Cardiac muscle cell (in vitro differentiated cells and primary cell): ENCODE data around the gene GINS1. TPM values are rescaled to one million over a fixed set of nuclear protein-coding genes. Genes with fewer than 3 reads are reported as not detected.

ENCODE experiments used
- DNase-seq, 2 donors: peaks; one replicate each; pipeline versions ENCODE4 v3.0.0 to v3.0.0-alpha.2; 2010 to 2017; ENCODE audit warnings: low read depth in 1 of 2, low spot score in 1 of 2
- H3K27ac ChIP-seq: fragments of 200-600 bp; sonication (generic); 2 replicates; pipeline ENCODE4 v1.5.1; 2016
- H3K27me3 ChIP-seq: fragments of 200-600 bp; sonication (generic); 2 replicates; pipeline ENCODE4 v1.6.0; 2016; ENCODE audit warnings: control low read depth
- H3K36me3 ChIP-seq: fragments of 200-600 bp; sonication (generic); 2 replicates; pipeline ENCODE4 v1.5.1; 2016; ENCODE audit warnings: control low read depth
- H3K4me1 ChIP-seq: fragments of 200-600 bp; sonication (generic); 2 replicates; pipeline ENCODE4 v1.8.1; 2017; ENCODE audit warnings: low read depth, mild to moderate bottlenecking, mixed run types
- H3K4me3 ChIP-seq: fragments of 200-600 bp; sonication (generic); 2 replicates; pipeline ENCODE4 v1.5.1; 2016; ENCODE audit warnings: mild to moderate bottlenecking
- H3K9me3 ChIP-seq: fragments of 200-600 bp; sonication (generic); 2 replicates; pipeline ENCODE4 v1.5.1; 2017; ENCODE audit warnings: low read depth, mild to moderate bottlenecking, control low read depth
- polyA plus RNA-seq: library from polyadenylated mRNA; unstranded; fragments of >200 nt; fragmentation: Nextera tagmentation; extraction: Ambion mirVana; gene quantifications from 2 replicates; pipeline ENCODE4 v1.2.1, GENCODE V29; 2016
- total RNA-seq: library from RNA; depleted of rRNA; stranded (reverse); fragments of >200 nt; gene quantifications from 2 replicates; pipeline ENCODE4 v1.2.3, GENCODE V29; 2016
- TF ChIP-seq, protein P1 (sequence below): IDR thresholded peaks from 2 replicates; pipeline ENCODE4 v1.5.1; 2012; ENCODE audit warnings: low read depth, mild to moderate bottlenecking, low read length

GINS1 gene
- total and polyA plus RNA-seq, 2 experiments from 2014 or later: 9.6 to 10.5 TPM

DNA sequence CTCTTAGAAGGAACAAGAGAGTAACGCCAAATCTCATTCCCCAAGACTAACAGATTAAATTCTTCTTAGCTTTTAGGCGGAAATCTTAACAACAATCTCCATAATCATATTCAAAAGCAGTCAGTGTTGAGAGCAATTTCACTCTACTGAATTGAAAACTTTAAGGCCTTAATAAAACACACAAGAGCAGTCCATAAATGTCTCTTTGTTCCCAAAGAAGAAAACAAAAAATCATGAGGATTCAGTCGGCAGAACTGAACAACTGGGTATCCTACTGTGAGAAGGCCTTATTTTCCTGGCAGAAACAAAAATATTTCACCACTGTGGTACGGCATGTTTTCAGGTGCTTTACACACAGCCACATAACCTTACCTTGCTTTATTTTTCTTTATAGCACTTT is 31.2 kb upstream of the GINS1 start:
- TF ChIP-seq, protein P1, sequence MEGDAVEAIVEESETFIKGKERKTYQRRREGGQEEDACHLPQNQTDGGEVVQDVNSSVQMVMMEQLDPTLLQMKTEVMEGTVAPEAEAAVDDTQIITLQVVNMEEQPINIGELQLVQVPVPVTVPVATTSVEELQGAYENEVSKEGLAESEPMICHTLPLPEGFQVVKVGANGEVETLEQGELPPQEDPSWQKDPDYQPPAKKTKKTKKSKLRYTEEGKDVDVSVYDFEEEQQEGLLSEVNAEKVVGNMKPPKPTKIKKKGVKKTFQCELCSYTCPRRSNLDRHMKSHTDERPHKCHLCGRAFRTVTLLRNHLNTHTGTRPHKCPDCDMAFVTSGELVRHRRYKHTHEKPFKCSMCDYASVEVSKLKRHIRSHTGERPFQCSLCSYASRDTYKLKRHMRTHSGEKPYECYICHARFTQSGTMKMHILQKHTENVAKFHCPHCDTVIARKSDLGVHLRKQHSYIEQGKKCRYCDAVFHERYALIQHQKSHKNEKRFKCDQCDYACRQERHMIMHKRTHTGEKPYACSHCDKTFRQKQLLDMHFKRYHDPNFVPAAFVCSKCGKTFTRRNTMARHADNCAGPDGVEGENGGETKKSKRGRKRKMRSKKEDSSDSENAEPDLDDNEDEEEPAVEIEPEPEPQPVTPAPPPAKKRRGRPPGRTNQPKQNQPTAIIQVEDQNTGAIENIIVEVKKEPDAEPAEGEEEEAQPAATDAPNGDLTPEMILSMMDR: no peak
- H3K4me3 ChIP-seq: no peak overlapping the region

DNA sequence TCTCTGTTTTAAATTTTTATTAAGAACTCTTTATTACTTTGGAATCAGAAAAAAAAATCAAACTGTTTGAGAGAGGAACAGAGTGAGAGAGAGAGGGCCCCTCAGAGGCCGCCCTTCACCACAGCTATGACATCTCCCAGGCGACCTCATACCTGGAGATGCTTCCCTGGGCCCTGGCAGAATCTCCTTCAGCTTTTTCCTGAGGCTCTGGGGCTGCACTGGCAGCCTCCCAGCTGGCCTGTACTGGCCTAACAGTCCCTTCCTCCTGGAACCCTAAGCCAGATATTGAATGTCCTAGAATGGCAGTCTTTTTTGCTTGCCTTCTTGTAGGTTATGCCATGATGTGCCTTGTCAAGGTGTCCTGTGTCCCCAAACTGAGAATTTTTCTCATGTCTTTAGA is 30.6 kb upstream of the GINS1 start:
- H3K36me3 ChIP-seq: no peaks in the 10 kb centered on the region
- H3K27me3 ChIP-seq: no peaks in the 10 kb centered on the region
- H3K4me1 ChIP-seq: peaks cover 16% of the 10 kb centered on the region
- no peak overlapping the region for H3K4me3 ChIP-seq
- TF ChIP-seq, protein P1: no peak
- H3K27ac ChIP-seq: no peak overlapping the region
- DNase-seq: no peak
- H3K9me3 ChIP-seq: no peaks in the 10 kb centered on the region

More for the DNA sequence above, 31.2 kb upstream of the GINS1 start:
- Histone ChIP-seq H3K36me3 (no peaks in the 10 kb centered on the region), H3K9me3 (no peaks in the 10 kb centered on the region), H3K27ac (no peak overlapping the region), H3K27me3 (no peaks in the 10 kb centered on the region), H3K4me1 (peaks cover 13% of the 10 kb centered on the region)
- DNase-seq: no peak

DNA sequence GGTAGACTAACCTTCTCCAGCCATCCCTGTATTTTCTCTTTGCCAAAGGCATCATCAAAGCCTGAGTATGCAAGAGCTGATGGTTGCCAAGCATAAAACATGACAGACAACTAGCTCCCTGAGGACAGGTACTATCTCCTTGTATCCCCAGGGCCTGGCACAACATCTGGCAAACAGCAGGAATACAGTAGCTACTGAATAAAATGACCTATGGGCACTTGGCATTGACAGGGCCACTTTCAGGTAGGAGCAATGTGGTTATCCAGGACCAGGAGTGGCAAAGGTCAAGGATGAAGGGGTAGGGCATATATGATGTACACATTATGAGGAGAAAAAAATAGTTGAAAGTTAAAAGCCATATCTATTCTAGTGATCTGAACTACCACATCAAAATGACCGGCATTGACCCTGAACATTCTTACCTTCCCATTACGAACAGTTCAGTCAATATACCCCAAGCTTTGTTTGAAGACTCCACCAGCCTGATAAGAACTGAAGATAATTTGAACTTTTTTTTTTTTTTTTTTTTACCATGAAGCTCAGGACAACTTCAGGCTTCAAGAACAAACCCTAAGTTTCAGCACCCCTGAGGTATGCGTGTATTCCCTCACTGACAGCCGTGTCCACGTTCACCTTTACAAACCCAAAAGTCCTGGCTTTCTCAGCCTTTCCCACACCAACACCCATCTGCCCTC is 29.1 kb upstream of the GINS1 start:
- TF ChIP-seq, protein P1: no peak
- no peak overlapping the region for H3K4me3 ChIP-seq
- peaks cover 16% of the 10 kb centered on the region for H3K4me1 ChIP-seq
- no peak overlapping the region for H3K27ac ChIP-seq
- no peaks in the 10 kb centered on the region for H3K36me3 ChIP-seq
- H3K27me3 ChIP-seq: no peaks in the 10 kb centered on the region
- no peak for DNase-seq
- no peaks in the 10 kb centered on the region for H3K9me3 ChIP-seq

DNA sequence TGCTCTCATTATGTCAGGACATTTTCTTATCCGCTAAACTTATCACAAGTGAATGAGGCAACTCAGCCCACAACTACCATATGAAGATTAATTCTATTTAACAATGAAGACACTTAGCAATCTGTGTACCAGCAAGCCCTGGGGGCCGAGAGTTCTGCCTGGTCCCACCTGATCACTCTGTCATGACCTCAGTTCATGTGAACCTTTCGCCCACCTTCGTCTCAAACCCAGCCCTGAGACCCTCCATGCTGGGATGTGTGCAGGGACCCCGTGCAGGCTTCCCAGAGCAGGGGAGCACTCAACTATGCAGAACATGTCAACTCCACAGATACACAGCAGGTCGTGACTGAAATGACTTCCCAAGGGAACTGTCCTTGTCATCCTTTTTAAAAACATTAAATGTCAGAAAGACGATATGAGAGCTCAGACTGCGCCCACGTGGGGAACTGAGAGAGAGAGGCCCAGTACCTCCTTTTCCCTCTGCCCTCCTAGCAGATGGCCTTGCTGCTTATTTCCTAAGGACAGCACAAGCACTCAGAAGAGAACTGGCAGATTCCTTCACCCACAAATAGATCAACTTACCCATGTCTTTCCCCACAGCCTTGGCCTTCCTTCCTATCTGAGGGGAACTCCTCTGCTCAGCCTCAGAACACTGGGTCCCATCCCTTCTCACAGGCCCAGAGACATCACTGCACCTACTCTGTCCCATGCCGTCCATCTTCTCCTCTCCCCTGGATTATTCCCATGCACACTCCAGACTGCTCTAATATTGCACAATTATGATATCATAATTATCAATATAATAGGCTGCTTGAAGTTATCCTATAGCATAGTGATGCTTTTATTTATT is 28.4 kb upstream of the GINS1 start:
- Histone ChIP-seq H3K4me3 (no peak overlapping the region), H3K27me3 (no peaks in the 10 kb centered on the region), H3K4me1 (peaks cover 16% of the 10 kb centered on the region), H3K27ac (no peak overlapping the region), H3K9me3 (no peaks in the 10 kb centered on the region), H3K36me3 (no peaks in the 10 kb centered on the region)
- TF ChIP-seq, protein P1: no peak
- DNase-seq: peak in 1 of 2 donors; percentile 13

DNA sequence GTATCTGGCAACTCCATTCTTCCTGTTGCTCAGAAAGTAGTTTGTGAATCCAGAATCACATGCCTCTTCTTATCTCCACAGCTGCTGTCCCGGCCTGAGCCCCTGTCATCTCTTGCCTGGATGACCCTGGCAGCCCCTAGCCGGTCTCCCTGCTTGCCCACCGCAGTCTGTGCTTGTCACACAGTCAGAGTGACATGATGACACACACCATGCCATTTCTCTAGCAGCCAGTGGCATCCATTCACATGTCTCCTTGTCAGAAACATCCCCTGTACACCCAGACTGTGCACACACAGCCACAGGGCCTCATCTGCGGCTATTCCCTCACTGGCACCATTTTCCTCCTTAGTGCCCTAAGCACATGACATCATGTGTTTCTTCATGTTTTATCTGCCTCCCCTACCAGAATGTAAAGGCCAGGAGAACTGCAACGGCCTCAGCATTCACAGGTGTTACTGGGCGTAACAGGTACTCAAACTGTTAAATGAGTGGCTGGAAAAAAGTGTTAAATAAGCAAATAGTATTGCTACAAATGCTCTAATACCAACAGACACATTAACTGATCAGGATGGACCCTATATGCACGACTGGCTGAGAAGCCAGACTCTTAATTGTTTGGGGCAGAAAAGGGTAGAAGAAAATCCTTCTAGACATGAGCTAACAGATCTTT is 26.4 kb upstream of the GINS1 start:
- DNase-seq: no peak
- TF ChIP-seq, protein P1: no peak
- Histone ChIP-seq H3K4me1 (peaks cover 16% of the 10 kb centered on the region), H3K27me3 (no peaks in the 10 kb centered on the region), H3K4me3 (no peak overlapping the region), H3K27ac (peak overlapping the region; percentile 54), H3K36me3 (no peaks in the 10 kb centered on the region), H3K9me3 (no peaks in the 10 kb centered on the region)
